Mucosa of rectum (tissue), 2 donors: Measurements from ENCODE around the gene FHIT.

Experiments
- H3K27ac ChIP-seq, 2 donors: one replicate each; pipeline ENCODE4 v1.7.0; 2013; ENCODE audit warnings: inconsistent platforms in 2 of 2, low read depth in 2 of 2, low read length in 2 of 2
- H3K27me3 ChIP-seq, 2 donors: one replicate each; pipeline ENCODE4 v1.7.0; 2013; ENCODE audit warnings: low read length in 2 of 2; ENCODE audit not compliant: control insufficient read depth in 2 of 2, insufficient read depth in 2 of 2
- H3K36me3 ChIP-seq, 2 donors: one replicate each; pipeline ENCODE4 v1.7.0; 2013; ENCODE audit warnings: low read length in 2 of 2; ENCODE audit not compliant: control insufficient read depth in 2 of 2, insufficient read depth in 2 of 2
- H3K4me1 ChIP-seq, 2 donors: one replicate each; pipeline ENCODE4 v1.7.0; 2013; ENCODE audit warnings: low read length in 2 of 2, mild to moderate bottlenecking in 1 of 2; ENCODE audit not compliant: control insufficient read depth in 2 of 2, insufficient read depth in 2 of 2
- H3K4me3 ChIP-seq, 2 donors: one replicate each; pipeline ENCODE4 v1.7.0; 2013; ENCODE audit warnings: low read length in 2 of 2
- H3K9ac ChIP-seq, 2 donors: one replicate each; pipeline ENCODE4 v1.7.0; 2013; ENCODE audit warnings: low read length in 2 of 2, low read depth in 1 of 2, mild to moderate bottlenecking in 1 of 2
- H3K9me3 ChIP-seq, 2 donors: one replicate each; pipeline ENCODE4 v1.7.0; 2013; ENCODE audit warnings: low read length in 2 of 2; ENCODE audit not compliant: control insufficient read depth in 2 of 2
- donor health status: healthy.
- donor health status: Normal muscosa, but diverticular disease.

Gene FHIT

GRCh38 chr3:60920519-60920918 lies 330.7 kb downstream of the FHIT start:
- no peaks in the 10 kb centered on the region for H3K4me1 ChIP-seq
- no peak overlapping the region for H3K27ac ChIP-seq
- no peaks in the 10 kb centered on the region for H3K36me3 ChIP-seq
- H3K4me3 ChIP-seq, result no peak overlapping the region
- H3K9ac ChIP-seq, result no peak overlapping the region
- H3K27me3 ChIP-seq, result no peaks in the 10 kb centered on the region
- no peaks in the 10 kb centered on the region for H3K9me3 ChIP-seq

GRCh38 chr3:60919296-60919695 lies 332.0 kb downstream of the FHIT start:
- Histone ChIP-seq H3K27me3 (no peaks in the 10 kb centered on the region), H3K4me3 (no peak overlapping the region), H3K4me1 (no peaks in the 10 kb centered on the region), H3K36me3 (no peaks in the 10 kb centered on the region), H3K27ac (no peak overlapping the region), H3K9me3 (no peaks in the 10 kb centered on the region), H3K9ac (no peak overlapping the region)

- Histone ChIP-seq H3K36me3 (no peaks in the 10 kb centered on the region), H3K27me3 (no peaks in the 10 kb centered on the region), H3K27ac (no peak overlapping the region), H3K4me3 (no peak overlapping the region), H3K9me3 (no peaks in the 10 kb centered on the region), H3K9ac (no peak overlapping the region), H3K4me1 (no peaks in the 10 kb centered on the region)
Observed at GRCh38 chr3:60917141-60917540, 334.1 kb downstream of the FHIT start.

- no peak overlapping the region for H3K27ac ChIP-seq
- H3K36me3 ChIP-seq, result no peaks in the 10 kb centered on the region
- H3K27me3 ChIP-seq, result no peaks in the 10 kb centered on the region
- no peak overlapping the region for H3K4me3 ChIP-seq
- no peaks in the 10 kb centered on the region for H3K9me3 ChIP-seq
- no peak overlapping the region for H3K9ac ChIP-seq
- H3K4me1 ChIP-seq, result no peaks in the 10 kb centered on the region
Observed at GRCh38 chr3:60916546-60916945, 334.7 kb downstream of the FHIT start.

GRCh38 chr3:60913474-60913873 lies 337.8 kb downstream of the FHIT start:
- no peaks in the 10 kb centered on the region for H3K36me3 ChIP-seq

GRCh38 chr3:60912876-60913275 lies 338.4 kb downstream of the FHIT start:
- Histone ChIP-seq H3K27me3 (no peaks in the 10 kb centered on the region), H3K4me1 (no peaks in the 10 kb centered on the region), H3K9me3 (no peaks in the 10 kb centered on the region), H3K4me3 (no peak overlapping the region), H3K36me3 (no peaks in the 10 kb centered on the region), H3K9ac (no peak overlapping the region), H3K27ac (no peak overlapping the region)

More at GRCh38 chr3:60913474-60913873, 337.8 kb downstream of the FHIT start:
- no peak overlapping the region for H3K9ac ChIP-seq
- H3K4me1 ChIP-seq, result no peaks in the 10 kb centered on the region
- H3K27ac ChIP-seq, result no peak overlapping the region
- no peaks in the 10 kb centered on the region for H3K9me3 ChIP-seq
- no peaks in the 10 kb centered on the region for H3K27me3 ChIP-seq
- H3K4me3 ChIP-seq, result no peak overlapping the region

GRCh38 chr3:60912142-60912541 lies 339.1 kb downstream of the FHIT start:
- Histone ChIP-seq H3K27ac (no peak overlapping the region), H3K36me3 (no peaks in the 10 kb centered on the region), H3K4me3 (no peak overlapping the region), H3K4me1 (no peaks in the 10 kb centered on the region), H3K9ac (no peak overlapping the region), H3K27me3 (no peaks in the 10 kb centered on the region), H3K9me3 (no peaks in the 10 kb centered on the region)

GRCh38 chr3:60909526-60909925 lies 341.7 kb downstream of the FHIT start:
- H3K4me3 ChIP-seq, result no peak overlapping the region
- H3K27ac ChIP-seq, result no peak overlapping the region
- no peaks in the 10 kb centered on the region for H3K4me1 ChIP-seq
- no peaks in the 10 kb centered on the region for H3K9me3 ChIP-seq
- H3K9ac ChIP-seq, result no peak overlapping the region
- no peaks in the 10 kb centered on the region for H3K36me3 ChIP-seq
- H3K27me3 ChIP-seq, result no peaks in the 10 kb centered on the region

GRCh38 chr3:60906283-60906682 lies 345.0 kb downstream of the FHIT start:
- Histone ChIP-seq H3K4me3 (no peak overlapping the region), H3K4me1 (no peaks in the 10 kb centered on the region), H3K27ac (no peak overlapping the region), H3K27me3 (no peaks in the 10 kb centered on the region), H3K9me3 (no peaks in the 10 kb centered on the region), H3K36me3 (no peaks in the 10 kb centered on the region), H3K9ac (no peak overlapping the region)

GRCh38 chr3:60898321-60898720 lies 352.9 kb downstream of the FHIT start:
- no peaks in the 10 kb centered on the region for H3K36me3 ChIP-seq
- H3K27me3 ChIP-seq, result no peaks in the 10 kb centered on the region
- H3K27ac ChIP-seq, result no peak overlapping the region
- H3K9me3 ChIP-seq, result no peaks in the 10 kb centered on the region
- H3K4me1 ChIP-seq, result no peaks in the 10 kb centered on the region
- H3K9ac ChIP-seq, result no peak overlapping the region
- H3K4me3 ChIP-seq, result no peak overlapping the region

GRCh38 chr3:60893946-60894345 lies 357.3 kb downstream of the FHIT start:
- Histone ChIP-seq H3K9ac (no peak overlapping the region), H3K4me1 (no peaks in the 10 kb centered on the region), H3K4me3 (no peak overlapping the region), H3K27ac (no peak overlapping the region), H3K9me3 (no peaks in the 10 kb centered on the region), H3K36me3 (no peaks in the 10 kb centered on the region), H3K27me3 (no peaks in the 10 kb centered on the region)
